HepG2 (cell line): ENCODE measurements around the gene CAMTA1. TPM values are rescaled to one million over a fixed set of nuclear protein-coding genes. Genes with fewer than 3 reads are reported as not detected.

Source experiments
- ETV5 ChIP-seq: IDR thresholded peaks from 2 replicates; pipeline ENCODE4 v1.6.1; 2018; ENCODE audit warnings: missing biosample characterization, missing genetic modification reagents, inconsistent platforms, borderline replicate concordance
- FOSL2 ChIP-seq: sonication (generic); formaldehyde crosslinking; IDR thresholded peaks from 2 replicates; pipeline ENCODE4 v1.4.0; 2020; ENCODE audit warnings: missing genetic modification reagents
- HDAC1 ChIP-seq: sonication (generic); formaldehyde crosslinking; IDR thresholded peaks from 2 replicates; pipeline ENCODE4 v1.5.1; 2020; ENCODE audit warnings: mild to moderate bottlenecking, missing genetic modification reagents
- HNF4A ChIP-seq: sonication (generic); formaldehyde crosslinking; IDR thresholded peaks from 2 replicates; pipeline ENCODE4 v1.4.0; 2020; ENCODE audit warnings: missing genetic modification reagents
- IKZF1 ChIP-seq: fragments of 450-650 bp; IDR thresholded peaks from 2 replicates; pipeline ENCODE4 v1.7.1; 2016
- KAT8 ChIP-seq: IDR thresholded peaks from 2 replicates; pipeline ENCODE4 v1.6.1; 2016; ENCODE audit warnings: missing genetic modification reagents, missing compliant biosample characterization
- KLF9 ChIP-seq: IDR thresholded peaks from 2 replicates; pipeline ENCODE4 v1.6.1; 2016; ENCODE audit warnings: low read depth
- ONECUT2 ChIP-seq: sonication (generic); formaldehyde crosslinking; IDR thresholded peaks from 2 replicates; pipeline ENCODE4 v1.4.0; 2020; ENCODE audit warnings: missing genetic modification reagents
- PITX1 ChIP-seq: sonication (generic); formaldehyde crosslinking; IDR thresholded peaks from 2 replicates; pipeline ENCODE4 v1.5.1; 2020; ENCODE audit warnings: mild to moderate bottlenecking, missing genetic modification reagents
- RORA ChIP-seq: sonication (generic); formaldehyde crosslinking; IDR thresholded peaks from 2 replicates; pipeline ENCODE4 v1.5.0; 2020; ENCODE audit warnings: mild to moderate bottlenecking, missing genetic modification reagents, moderate library complexity
- TSC22D2 ChIP-seq: sonication (generic); formaldehyde crosslinking; IDR thresholded peaks from 2 replicates; pipeline ENCODE4 v1.5.1; 2020; ENCODE audit warnings: missing genetic modification reagents, mild to moderate bottlenecking, borderline replicate concordance
- YEATS2 ChIP-seq: sonication (generic); formaldehyde crosslinking; IDR thresholded peaks from 2 replicates; pipeline ENCODE4 v1.4.0; 2020; ENCODE audit warnings: missing genetic modification reagents, borderline replicate concordance
- ZEB1 ChIP-seq: IDR thresholded peaks from 2 replicates; pipeline ENCODE4 v1.6.1; 2012; ENCODE audit warnings: mild to moderate bottlenecking, low read depth, inconsistent platforms; ENCODE audit not compliant: insufficient replicate concordance
- ZNF121 ChIP-seq: sonication (generic); formaldehyde crosslinking; IDR thresholded peaks from 2 replicates; pipeline ENCODE4 v1.5.0; 2020; ENCODE audit warnings: mild to moderate bottlenecking, missing genetic modification reagents
- ZNF33A ChIP-seq: sonication (generic); formaldehyde crosslinking; IDR thresholded peaks from 2 replicates; pipeline ENCODE4 v1.5.1; 2020; ENCODE audit warnings: missing genetic modification reagents, mild to moderate bottlenecking, moderate library complexity, borderline replicate concordance
- ZNF33B ChIP-seq: sonication (generic); formaldehyde crosslinking; IDR thresholded peaks from 2 replicates; pipeline ENCODE4 v1.5.1; 2020; ENCODE audit warnings: mild to moderate bottlenecking, missing genetic modification reagents
- ZNF614 ChIP-seq: IDR thresholded peaks from 2 replicates; pipeline ENCODE4 v1.6.1; 2018; ENCODE audit warnings: missing biosample characterization, missing genetic modification reagents, inconsistent platforms, borderline replicate concordance
- ZSCAN12 ChIP-seq: sonication (generic); formaldehyde crosslinking; IDR thresholded peaks from 2 replicates; pipeline ENCODE4 v1.9.0; 2021; ENCODE audit warnings: mild to moderate bottlenecking, missing genetic modification reagents
- ZSCAN9 ChIP-seq: IDR thresholded peaks from 2 replicates; pipeline ENCODE4 v1.6.1; 2016; ENCODE audit warnings: borderline replicate concordance
- polyA plus RNA-seq, 8 experiments: library from polyadenylated mRNA; depleted of rRNA in 3 of 8; stranded (reverse) in 7 of 8; unstranded in 1 of 8; fragments of >200 nt; fragmentation: Illumina TruSeq in 4 of 8; extraction: Trizol in 4 of 8; gene quantifications; 2 replicates each; pipeline versions ENCODE4 v1.2.1 to v1.2.3, GENCODE V29; 2011 to 2016; ENCODE audit warnings: low read depth in 4 of 8, missing spikeins in 1 of 8, mixed read lengths in 1 of 8; ENCODE audit not compliant: insufficient read depth in 1 of 8
- total RNA-seq, 5 experiments: library from RNA; depleted of rRNA; stranded (reverse); fragments of >200 nt; fragmentation: Illumina TruSeq; extraction: Trizol; gene quantifications; 2 replicates each; pipeline ENCODE4 v1.2.3, GENCODE V29; 2016; ENCODE audit warnings: low read depth in 1 of 5
- TF ChIP-seq, protein P1 (sequence below): IDR thresholded peaks from 2 replicates; pipeline ENCODE4 v1.6.1; 2016
- TF ChIP-seq, protein P2 (sequence below): sonication (generic); IDR thresholded peaks from 2 replicates; pipeline ENCODE4 v1.6.1; 2016; ENCODE audit warnings: low read depth, borderline replicate concordance
- TF ChIP-seq, protein P3 (sequence below): sonication (generic); formaldehyde crosslinking; IDR thresholded peaks from 2 replicates; pipeline ENCODE4 v1.4.0; 2020; ENCODE audit warnings: missing genetic modification reagents
- TF ChIP-seq, protein P4 (sequence below): sonication (generic); formaldehyde crosslinking; IDR thresholded peaks from 2 replicates; pipeline ENCODE4 v1.4.0; 2020; ENCODE audit warnings: missing genetic modification reagents

Gene CAMTA1
- total and polyA plus RNA-seq, 2 of the 13 experiments (the other 11 are each of a cell fraction or from before 2014, with no cell fraction given): 25.0 to 36.4 TPM

DNA sequence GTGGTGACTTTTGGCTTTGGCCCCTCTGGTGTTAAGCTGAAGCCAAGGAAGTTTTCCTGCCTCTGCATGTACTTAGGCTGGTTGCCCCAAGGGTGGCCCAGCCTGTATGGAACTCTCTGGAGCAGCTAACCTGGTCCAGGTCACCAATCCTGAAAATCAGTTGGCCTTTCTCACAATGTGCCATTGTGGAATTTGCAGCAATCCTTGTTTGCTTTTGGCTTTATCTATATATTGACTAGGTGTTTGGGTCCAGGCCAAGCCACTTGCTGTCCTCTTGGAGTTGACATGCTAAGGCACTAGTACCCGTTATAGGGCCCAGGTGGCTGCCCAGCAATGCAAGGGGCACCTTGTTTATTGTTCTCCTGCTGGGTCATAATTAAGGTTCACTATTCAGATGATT, 124.6 kb downstream of the CAMTA1 start (continued):
- TF ChIP-seq, protein P1, sequence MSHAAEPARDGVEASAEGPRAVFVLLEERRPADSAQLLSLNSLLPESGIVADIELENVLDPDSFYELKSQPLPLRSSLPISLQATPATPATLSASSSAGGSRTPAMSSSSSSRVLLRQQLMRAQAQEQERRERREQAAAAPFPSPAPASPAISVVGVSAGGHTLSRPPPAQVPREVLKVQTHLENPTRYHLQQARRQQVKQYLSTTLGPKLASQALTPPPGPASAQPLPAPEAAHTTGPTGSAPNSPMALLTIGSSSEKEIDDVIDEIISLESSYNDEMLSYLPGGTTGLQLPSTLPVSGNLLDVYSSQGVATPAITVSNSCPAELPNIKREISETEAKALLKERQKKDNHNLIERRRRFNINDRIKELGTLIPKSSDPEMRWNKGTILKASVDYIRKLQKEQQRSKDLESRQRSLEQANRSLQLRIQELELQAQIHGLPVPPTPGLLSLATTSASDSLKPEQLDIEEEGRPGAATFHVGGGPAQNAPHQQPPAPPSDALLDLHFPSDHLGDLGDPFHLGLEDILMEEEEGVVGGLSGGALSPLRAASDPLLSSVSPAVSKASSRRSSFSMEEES (CRISPR knock-in tag): no peak
- TF ChIP-seq ONECUT2 (CRISPR knock-in tag) (peak; percentile 79), HDAC1 (CRISPR knock-in tag) (0 out of 2 replicates have a peak, but pooled peaks have one; percentile 47), FOSL2 (CRISPR knock-in tag) (peak; percentile 20; the same call in 1 of the 2 replicates), ZNF121 (CRISPR knock-in tag) (no peak), PITX1 (peak; percentile 94), YEATS2 (CRISPR knock-in tag) (no peak), ZNF614 (CRISPR knock-in tag) (0 out of 2 replicates have a peak, but pooled peaks have one; percentile 56), ZSCAN9 (CRISPR knock-in tag) (no peak), KLF9 (CRISPR knock-in tag) (no peak), HNF4A (CRISPR knock-in tag) (peak; percentile 55), RORA (CRISPR knock-in tag) (no peak), TSC22D2 (no peak), ETV5 (CRISPR knock-in tag) (no peak; the same call in 1 of the 2 replicates), ZEB1 (peak; percentile 44), KAT8 (CRISPR knock-in tag) (0 out of 2 replicates have a peak, but pooled peaks have one; percentile 51), ZNF33B (no peak), ZSCAN12 (CRISPR knock-in tag) (0 out of 2 replicates have a peak, but pooled peaks have one; percentile 21), IKZF1 (no peak), ZNF33A (CRISPR knock-in tag) (no peak)
- TF ChIP-seq, protein P2, sequence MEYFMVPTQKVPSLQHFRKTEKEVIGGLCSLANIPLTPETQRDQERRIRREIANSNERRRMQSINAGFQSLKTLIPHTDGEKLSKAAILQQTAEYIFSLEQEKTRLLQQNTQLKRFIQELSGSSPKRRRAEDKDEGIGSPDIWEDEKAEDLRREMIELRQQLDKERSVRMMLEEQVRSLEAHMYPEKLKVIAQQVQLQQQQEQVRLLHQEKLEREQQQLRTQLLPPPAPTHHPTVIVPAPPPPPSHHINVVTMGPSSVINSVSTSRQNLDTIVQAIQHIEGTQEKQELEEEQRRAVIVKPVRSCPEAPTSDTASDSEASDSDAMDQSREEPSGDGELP: no peak
- TF ChIP-seq, protein P3, sequence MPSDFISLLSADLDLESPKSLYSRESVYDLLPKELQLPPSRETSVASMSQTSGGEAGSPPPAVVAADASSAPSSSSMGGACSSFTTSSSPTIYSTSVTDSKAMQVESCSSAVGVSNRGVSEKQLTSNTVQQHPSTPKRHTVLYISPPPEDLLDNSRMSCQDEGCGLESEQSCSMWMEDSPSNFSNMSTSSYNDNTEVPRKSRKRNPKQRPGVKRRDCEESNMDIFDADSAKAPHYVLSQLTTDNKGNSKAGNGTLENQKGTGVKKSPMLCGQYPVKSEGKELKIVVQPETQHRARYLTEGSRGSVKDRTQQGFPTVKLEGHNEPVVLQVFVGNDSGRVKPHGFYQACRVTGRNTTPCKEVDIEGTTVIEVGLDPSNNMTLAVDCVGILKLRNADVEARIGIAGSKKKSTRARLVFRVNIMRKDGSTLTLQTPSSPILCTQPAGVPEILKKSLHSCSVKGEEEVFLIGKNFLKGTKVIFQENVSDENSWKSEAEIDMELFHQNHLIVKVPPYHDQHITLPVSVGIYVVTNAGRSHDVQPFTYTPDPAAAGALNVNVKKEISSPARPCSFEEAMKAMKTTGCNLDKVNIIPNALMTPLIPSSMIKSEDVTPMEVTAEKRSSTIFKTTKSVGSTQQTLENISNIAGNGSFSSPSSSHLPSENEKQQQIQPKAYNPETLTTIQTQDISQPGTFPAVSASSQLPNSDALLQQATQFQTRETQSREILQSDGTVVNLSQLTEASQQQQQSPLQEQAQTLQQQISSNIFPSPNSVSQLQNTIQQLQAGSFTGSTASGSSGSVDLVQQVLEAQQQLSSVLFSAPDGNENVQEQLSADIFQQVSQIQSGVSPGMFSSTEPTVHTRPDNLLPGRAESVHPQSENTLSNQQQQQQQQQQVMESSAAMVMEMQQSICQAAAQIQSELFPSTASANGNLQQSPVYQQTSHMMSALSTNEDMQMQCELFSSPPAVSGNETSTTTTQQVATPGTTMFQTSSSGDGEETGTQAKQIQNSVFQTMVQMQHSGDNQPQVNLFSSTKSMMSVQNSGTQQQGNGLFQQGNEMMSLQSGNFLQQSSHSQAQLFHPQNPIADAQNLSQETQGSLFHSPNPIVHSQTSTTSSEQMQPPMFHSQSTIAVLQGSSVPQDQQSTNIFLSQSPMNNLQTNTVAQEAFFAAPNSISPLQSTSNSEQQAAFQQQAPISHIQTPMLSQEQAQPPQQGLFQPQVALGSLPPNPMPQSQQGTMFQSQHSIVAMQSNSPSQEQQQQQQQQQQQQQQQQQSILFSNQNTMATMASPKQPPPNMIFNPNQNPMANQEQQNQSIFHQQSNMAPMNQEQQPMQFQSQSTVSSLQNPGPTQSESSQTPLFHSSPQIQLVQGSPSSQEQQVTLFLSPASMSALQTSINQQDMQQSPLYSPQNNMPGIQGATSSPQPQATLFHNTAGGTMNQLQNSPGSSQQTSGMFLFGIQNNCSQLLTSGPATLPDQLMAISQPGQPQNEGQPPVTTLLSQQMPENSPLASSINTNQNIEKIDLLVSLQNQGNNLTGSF (CRISPR knock-in tag): no peak
- TF ChIP-seq, protein P4, sequence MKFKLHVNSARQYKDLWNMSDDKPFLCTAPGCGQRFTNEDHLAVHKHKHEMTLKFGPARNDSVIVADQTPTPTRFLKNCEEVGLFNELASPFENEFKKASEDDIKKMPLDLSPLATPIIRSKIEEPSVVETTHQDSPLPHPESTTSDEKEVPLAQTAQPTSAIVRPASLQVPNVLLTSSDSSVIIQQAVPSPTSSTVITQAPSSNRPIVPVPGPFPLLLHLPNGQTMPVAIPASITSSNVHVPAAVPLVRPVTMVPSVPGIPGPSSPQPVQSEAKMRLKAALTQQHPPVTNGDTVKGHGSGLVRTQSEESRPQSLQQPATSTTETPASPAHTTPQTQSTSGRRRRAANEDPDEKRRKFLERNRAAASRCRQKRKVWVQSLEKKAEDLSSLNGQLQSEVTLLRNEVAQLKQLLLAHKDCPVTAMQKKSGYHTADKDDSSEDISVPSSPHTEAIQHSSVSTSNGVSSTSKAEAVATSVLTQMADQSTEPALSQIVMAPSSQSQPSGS: 0 out of 2 replicates have a peak, but pooled peaks have one; percentile 26
